Measurements from ENCODE around the gene MYBL2. TPM values are rescaled to one million over a fixed set of nuclear protein-coding genes. Genes with fewer than 3 reads are reported as not detected.

The MYBL2 gene
- total RNA-seq, 4 donors from 2014 or later, result 0.11 to 0.33 (median 0.19) TPM; not detected in 1

- TF ChIP-seq EP300 (IDR thresholded peaks at IDR 0.05) (no peak), POLR2A (IDR thresholded peaks at IDR 0.05; ENCODE audit: low read depth) (no peak), CTCF (IDR thresholded peaks at IDR 0.05) (no peak), POLR2AphosphoS5 (IDR thresholded peaks at IDR 0.05) (no peak)
- H3K36me3 ChIP-seq, result no peaks in the 10 kb centered on the region
- DNase-seq (ENCODE audit: extremely low spot score), result no peak
- peaks cover 0 to 9% (median 0%) of the 10 kb centered on the region in 4 donors for H3K27me3 ChIP-seq
- WGBS, result 65% methylated on average over 4 of the region's 15 CpGs
- no peak overlapping the region for H3K4me3 ChIP-seq
- H3K9me3 ChIP-seq, result peaks cover 0 to 7% (median 0%) of the 10 kb centered on the region in 4 donors
- no peaks in the 10 kb centered on the region for H3K4me1 ChIP-seq
- intact Hi-C loops (cut with DNase I), result no loop called here
- H3K27ac ChIP-seq (replicated peaks in 1 of 4), result no peak overlapping the region
These were observed 54.7 kb downstream of the MYBL2 start for GRCh38 chr20:43721429-43722152.

GRCh38 chr20:43722153-43722505, 55.2 kb downstream of the MYBL2 start:
- Histone ChIP-seq H3K27me3 (peaks cover 0 to 9% (median 0%) of the 10 kb centered on the region in 4 donors), H3K9me3 (peaks cover 0 to 7% (median 0%) of the 10 kb centered on the region in 4 donors), H3K36me3 (no peaks in the 10 kb centered on the region), H3K4me1 (no peaks in the 10 kb centered on the region), H3K4me3 (no peak overlapping the region), H3K27ac (replicated peaks in 1 of 4) (no peak overlapping the region)
- intact Hi-C loops (cut with DNase I), result no loop called here
- WGBS, result 80% methylated on average over 8 of the region's 8 CpGs
- TF ChIP-seq CTCF (IDR thresholded peaks at IDR 0.05), result no peak
- TF ChIP-seq POLR2AphosphoS5 (IDR thresholded peaks at IDR 0.05), result no peak
- no peak for TF ChIP-seq POLR2A (IDR thresholded peaks at IDR 0.05; ENCODE audit: low read depth)
- no peak for TF ChIP-seq EP300 (IDR thresholded peaks at IDR 0.05)
- DNase-seq (ENCODE audit: extremely low spot score), result no peak

- DNase-seq (ENCODE audit: extremely low spot score), result no peak
- no peak overlapping the region for H3K27ac ChIP-seq (replicated peaks in 1 of 4)
- H3K4me3 ChIP-seq, result no peak overlapping the region
- WGBS, result 62% methylated on average over 4 of the region's 4 CpGs
- peaks cover 0 to 7% (median 0%) of the 10 kb centered on the region in 4 donors for H3K9me3 ChIP-seq
- peaks cover 0 to 9% (median 0%) of the 10 kb centered on the region in 4 donors for H3K27me3 ChIP-seq
- no peaks in the 10 kb centered on the region for H3K36me3 ChIP-seq
- no peak for TF ChIP-seq POLR2AphosphoS5 (IDR thresholded peaks at IDR 0.05)
- TF ChIP-seq CTCF (IDR thresholded peaks at IDR 0.05), result no peak
- no peaks in the 10 kb centered on the region for H3K4me1 ChIP-seq
- intact Hi-C loops (cut with DNase I), result no loop called here
These were observed 56.3 kb downstream of the MYBL2 start for GRCh38 chr20:43723186-43723585.

- Histone ChIP-seq H3K4me3 (no peak overlapping the region), H3K4me1 (no peaks in the 10 kb centered on the region), H3K9me3 (peaks cover 0 to 7% (median 0%) of the 10 kb centered on the region in 4 donors), H3K36me3 (no peaks in the 10 kb centered on the region), H3K27ac (replicated peaks in 1 of 4) (no peak overlapping the region), H3K27me3 (peaks cover 0 to 9% (median 0%) of the 10 kb centered on the region in 4 donors)
- WGBS, result 87% methylated on average over 3 of the region's 3 CpGs
- intact Hi-C loops (cut with DNase I), result no loop called here
- no peak for DNase-seq (ENCODE audit: extremely low spot score)
- no peak for TF ChIP-seq POLR2A (IDR thresholded peaks at IDR 0.05; ENCODE audit: low read depth)
- no peak for TF ChIP-seq EP300 (IDR thresholded peaks at IDR 0.05)
- TF ChIP-seq POLR2AphosphoS5 (IDR thresholded peaks at IDR 0.05), result no peak
These were observed 56.8 kb downstream of the MYBL2 start for GRCh38 chr20:43723735-43724134.

GRCh38 chr20:43724383-43724782, 57.5 kb downstream of the MYBL2 start:
- Histone ChIP-seq H3K27ac (replicated peaks in 1 of 4) (no peak overlapping the region), H3K9me3 (peaks cover 0 to 7% (median 0%) of the 10 kb centered on the region in 4 donors), H3K4me3 (no peak overlapping the region), H3K36me3 (no peaks in the 10 kb centered on the region), H3K27me3 (peaks cover 0 to 9% (median 0%) of the 10 kb centered on the region in 4 donors), H3K4me1 (no peaks in the 10 kb centered on the region)
- intact Hi-C loops (cut with DNase I), result no loop called here
- DNase-seq (ENCODE audit: extremely low spot score), result no peak
- WGBS, result 86% methylated on average over 5 of the region's 5 CpGs
- no peak for TF ChIP-seq POLR2AphosphoS5 (IDR thresholded peaks at IDR 0.05)
- no peak for TF ChIP-seq POLR2A (IDR thresholded peaks at IDR 0.05; ENCODE audit: low read depth)
- TF ChIP-seq CTCF (IDR thresholded peaks at IDR 0.05), result no peak
- no peak for TF ChIP-seq EP300 (IDR thresholded peaks at IDR 0.05)
